ENCODE measurements around the gene SEC23IP. TPM values are rescaled to one million over a fixed set of nuclear protein-coding genes. Genes with fewer than 3 reads are reported as not detected.
A peak's percentile ranks its signal among the peaks of the same experiment; 100 is the strongest.

SEC23IP gene
- total and polyA plus RNA-seq, 2 donors from 2014 or later, result 13.3 to 65.2 TPM

- Histone ChIP-seq H3K4me3 (ENCODE audit: low read length in 3 of 3) (no peak overlapping the region), H3K4me1 (ENCODE audit: control insufficient read depth in 2 of 3, insufficient read depth in 2 of 3, low read depth in 1 of 3, low read length in 3 of 3) (no peaks in the 10 kb centered on the region), H3K9me3 (ENCODE audit: control insufficient read depth in 2 of 3, insufficient read depth in 1 of 3, low read length in 3 of 3) (no peaks in the 10 kb centered on the region), H3K27ac (ENCODE audit: low read depth in 2 of 2, low read length in 2 of 2) (no peak overlapping the region), H3K27me3 (ENCODE audit: control insufficient read depth, insufficient read depth, low read length) (no peaks in the 10 kb centered on the region), H3K36me3 (ENCODE audit: control insufficient read depth in 2 of 3, insufficient read depth in 3 of 3, low read length in 3 of 3) (peaks cover 0 to 10% (median 4%) of the 10 kb centered on the region in 3 donors), H3K9ac (ENCODE audit: low read length in 3 of 3) (no peak overlapping the region)
- FAIRE-seq (no peak), DNase-seq (no peak)
- no peak for TF ChIP-seq CTCF (IDR thresholded peaks at IDR 0.05; ENCODE audit: borderline replicate concordance, extremely low read depth, insufficient read depth)
- intact Hi-C loops (cut with DNase I), result no loop called here
Measured at GRCh38 chr10:119858063-119858462, 34.5 kb upstream of the SEC23IP start.

- H3K36me3 ChIP-seq (ENCODE audit: control insufficient read depth in 2 of 3, insufficient read depth in 3 of 3, low read length in 3 of 3), result no peaks in the 10 kb centered on the region
- no peaks in the 10 kb centered on the region for H3K27me3 ChIP-seq (ENCODE audit: control insufficient read depth, insufficient read depth, low read length)
- DNase-seq, result peak in 2 of 5 donors; percentile 64 to 74
- intact Hi-C loops (cut with DNase I), result no loop called here
- no peaks in the 10 kb centered on the region for H3K4me1 ChIP-seq (ENCODE audit: control insufficient read depth in 2 of 3, insufficient read depth in 2 of 3, low read depth in 1 of 3, low read length in 3 of 3)
- H3K27ac ChIP-seq (ENCODE audit: low read depth in 2 of 2, low read length in 2 of 2), result no peak overlapping the region
- no peak overlapping the region for H3K4me3 ChIP-seq (ENCODE audit: low read length in 3 of 3)
- H3K9me3 ChIP-seq (ENCODE audit: control insufficient read depth in 2 of 3, insufficient read depth in 1 of 3, low read length in 3 of 3), result no peaks in the 10 kb centered on the region
- FAIRE-seq, result peak; percentile 90
- peak; percentile 58 for TF ChIP-seq CTCF (IDR thresholded peaks at IDR 0.05; ENCODE audit: borderline replicate concordance, extremely low read depth, insufficient read depth)
- no peak overlapping the region for H3K9ac ChIP-seq (ENCODE audit: low read length in 3 of 3)
Measured at GRCh38 chr10:119859420-119860258, 32.9 kb upstream of the SEC23IP start.

DNA sequence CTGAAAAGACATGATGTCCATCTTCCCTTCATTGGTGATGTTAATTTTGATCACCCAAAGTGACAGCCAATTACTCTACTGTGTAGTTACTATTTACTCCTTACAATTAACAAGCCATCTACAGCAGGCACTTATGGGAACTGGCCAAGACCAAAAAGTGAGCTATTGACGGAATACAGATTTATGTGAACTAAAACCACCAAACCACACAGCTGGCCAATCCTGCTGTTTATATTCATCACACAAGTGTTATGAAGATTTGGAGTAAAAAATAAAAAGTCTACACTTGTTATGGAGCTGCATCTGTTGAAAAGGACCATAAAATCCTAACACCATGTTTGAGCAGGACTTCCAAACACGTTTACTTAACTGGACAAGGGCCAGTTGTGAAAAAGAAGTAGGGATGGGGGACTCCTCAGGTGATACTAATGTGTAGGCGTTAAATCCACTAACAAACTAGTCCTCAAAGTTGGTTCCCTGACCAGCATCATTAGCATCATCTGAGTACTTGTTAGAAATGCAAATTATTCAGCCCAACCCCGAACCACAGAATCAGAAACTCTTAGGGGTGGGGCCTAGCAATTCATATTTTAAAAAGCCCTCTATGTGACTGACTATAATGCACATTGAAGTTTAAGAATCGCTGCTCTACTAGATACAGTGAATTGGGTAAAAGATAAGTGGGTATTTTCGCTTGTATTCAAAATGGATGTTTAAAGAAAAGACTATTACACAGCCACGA is 31.5 kb upstream of the SEC23IP start:
- Histone ChIP-seq H3K36me3 (ENCODE audit: control insufficient read depth in 2 of 3, insufficient read depth in 3 of 3, low read length in 3 of 3) (peaks cover 0 to 2% (median 0%) of the 10 kb centered on the region in 3 donors), H3K27ac (ENCODE audit: low read depth in 2 of 2, low read length in 2 of 2) (no peak overlapping the region), H3K9me3 (ENCODE audit: control insufficient read depth in 2 of 3, insufficient read depth in 1 of 3, low read length in 3 of 3) (no peaks in the 10 kb centered on the region), H3K9ac (ENCODE audit: low read length in 3 of 3) (no peak overlapping the region), H3K27me3 (ENCODE audit: control insufficient read depth, insufficient read depth, low read length) (no peaks in the 10 kb centered on the region), H3K4me3 (ENCODE audit: low read length in 3 of 3) (no peak overlapping the region), H3K4me1 (ENCODE audit: control insufficient read depth in 2 of 3, insufficient read depth in 2 of 3, low read depth in 1 of 3, low read length in 3 of 3) (no peaks in the 10 kb centered on the region)
- DNase-seq (no peak), FAIRE-seq (no peak)
- intact Hi-C loops (cut with DNase I), result no loop called here
- no peak for TF ChIP-seq CTCF (IDR thresholded peaks at IDR 0.05; ENCODE audit: borderline replicate concordance, extremely low read depth, insufficient read depth)

All from kidney (tissue), 14 donors.